T follicular helper cell (primary cell): ENCODE data around the gene PIK3AP1.
"Not testable (repeated sequence)": the region's sequence is repeated elsewhere in the genome, so short reads cannot be mapped to it uniquely, and the experiment has no call there.

Source experiments
- DNase-seq: peaks from one replicate; pipeline ENCODE4 v3.0.0-alpha.2; 2020; ENCODE audit warnings: low read depth

Gene PIK3AP1

DNA sequence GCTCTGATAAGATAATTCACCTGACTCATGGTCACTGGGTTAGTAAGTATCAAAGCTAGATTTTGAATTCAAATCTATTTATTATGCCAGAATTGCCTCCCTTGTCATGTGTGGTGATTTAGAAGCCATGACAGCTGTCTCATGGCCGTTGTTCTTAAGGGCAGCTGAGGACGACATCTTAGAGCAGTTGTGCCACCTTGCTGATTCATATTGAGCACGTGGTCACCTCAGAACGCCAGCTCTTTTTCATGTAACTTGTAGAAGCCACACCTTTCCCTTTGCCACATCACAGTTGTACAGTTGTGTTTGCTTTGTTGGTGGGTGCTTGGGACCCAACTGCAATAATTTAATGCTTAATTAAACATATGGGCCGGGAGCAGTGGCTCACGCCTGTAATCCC is 4.3 kb upstream of the PIK3AP1 start:
- no peak for DNase-seq

DNA sequence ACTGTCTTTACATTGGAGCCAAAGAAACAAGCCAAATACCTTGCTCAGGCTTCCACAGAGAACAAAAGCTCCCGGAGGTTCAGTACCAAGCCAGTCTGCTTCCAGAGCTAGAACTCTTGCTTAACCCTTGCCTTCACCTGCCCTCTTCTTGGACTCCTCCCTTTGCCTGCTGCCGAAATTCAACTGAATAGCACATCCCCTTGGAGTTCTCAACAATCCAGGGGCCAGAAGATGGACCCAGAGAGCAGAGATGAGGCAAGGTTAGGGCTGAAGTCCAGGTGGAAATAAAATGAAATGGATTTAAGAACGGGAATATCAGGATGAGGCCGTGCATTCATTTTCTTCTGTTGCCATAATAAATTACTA is 876 bp upstream of the PIK3AP1 start:
- no peak for DNase-seq

DNA sequence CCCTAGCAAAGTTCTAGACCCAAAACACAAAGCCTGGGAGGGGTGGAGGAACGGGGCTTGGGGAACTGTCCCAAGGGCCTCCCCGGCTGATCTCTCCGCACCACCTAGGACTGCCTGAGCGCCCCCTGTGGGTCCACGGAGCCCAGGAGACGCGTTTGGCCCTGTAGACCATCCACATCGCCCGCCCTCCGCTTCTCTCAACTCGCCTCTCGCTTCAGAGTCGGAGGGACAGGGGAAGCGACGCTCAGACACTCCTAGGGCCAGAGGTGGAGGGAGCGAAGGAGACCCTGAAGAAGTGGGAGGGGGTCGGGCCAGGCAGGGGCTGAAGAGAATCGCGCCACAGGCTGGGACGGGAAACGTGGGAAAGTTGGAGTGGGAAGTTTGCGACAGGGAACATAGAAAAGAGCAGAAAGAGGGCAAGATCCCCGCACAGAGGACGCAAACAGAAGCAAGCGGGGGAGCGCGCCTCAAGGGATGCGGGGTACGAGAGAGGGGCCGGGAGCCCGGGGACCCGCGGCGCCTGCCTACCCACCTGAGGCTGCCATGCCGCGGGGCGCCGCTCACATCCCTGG is 378 bp downstream of the PIK3AP1 start:
- no peak for DNase-seq

- no peak for DNase-seq
Measured at GRCh38 chr10:96719200-96719599, 1.1 kb downstream of the PIK3AP1 start.

DNA sequence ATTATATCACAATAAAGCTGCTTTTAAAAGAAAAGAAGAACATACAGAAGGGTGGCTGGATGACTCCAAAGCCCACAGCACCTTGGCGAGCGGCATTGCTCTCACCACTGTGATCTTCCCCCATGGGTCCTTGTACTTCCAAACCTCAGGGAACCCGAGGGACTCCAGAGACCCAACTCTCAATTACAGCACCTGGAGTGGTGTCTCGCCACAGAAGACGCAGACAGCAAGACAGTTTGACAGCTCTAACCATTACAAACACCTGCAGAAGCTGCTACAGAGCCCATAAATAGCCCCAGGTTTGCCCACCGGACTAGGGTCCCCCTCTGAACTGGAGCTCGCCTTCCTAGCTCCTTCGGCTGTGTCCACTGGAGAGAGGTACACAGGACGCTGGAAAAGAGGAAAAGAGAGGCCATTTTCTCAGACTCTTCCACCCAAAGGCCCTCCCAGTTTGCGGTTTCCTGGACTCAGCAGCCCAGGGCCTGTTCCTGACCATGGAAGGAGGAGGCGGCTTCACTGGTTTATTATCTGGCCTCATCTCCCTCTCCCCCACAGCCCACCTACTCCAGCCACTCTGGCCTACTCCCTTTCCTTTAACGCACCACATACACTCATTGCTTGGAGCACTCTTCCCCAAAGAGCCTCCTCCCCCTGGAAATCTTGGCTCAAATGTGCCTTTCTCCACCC is 1.9 kb downstream of the PIK3AP1 start:
- DNase-seq = no peak

DNA sequence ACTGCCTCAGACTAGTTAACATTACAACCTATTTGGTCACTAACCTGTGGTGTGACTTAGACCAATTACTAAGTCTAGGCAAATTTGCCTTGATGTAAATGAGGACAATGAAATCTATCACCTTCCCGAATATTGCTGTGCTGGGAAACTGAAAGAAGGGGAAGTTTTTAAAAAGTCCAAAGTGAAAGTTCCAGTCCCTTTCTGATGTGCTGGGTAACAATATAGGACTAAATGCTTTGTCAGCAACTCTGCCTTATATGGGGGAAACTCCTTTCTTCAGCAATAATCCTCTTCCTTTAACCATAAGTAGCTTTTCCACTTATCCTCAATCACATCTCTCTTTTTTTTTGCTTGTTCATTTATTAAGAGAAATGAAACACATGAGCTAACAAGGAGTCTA is 3.9 kb downstream of the PIK3AP1 start:
- no peak for DNase-seq

DNA sequence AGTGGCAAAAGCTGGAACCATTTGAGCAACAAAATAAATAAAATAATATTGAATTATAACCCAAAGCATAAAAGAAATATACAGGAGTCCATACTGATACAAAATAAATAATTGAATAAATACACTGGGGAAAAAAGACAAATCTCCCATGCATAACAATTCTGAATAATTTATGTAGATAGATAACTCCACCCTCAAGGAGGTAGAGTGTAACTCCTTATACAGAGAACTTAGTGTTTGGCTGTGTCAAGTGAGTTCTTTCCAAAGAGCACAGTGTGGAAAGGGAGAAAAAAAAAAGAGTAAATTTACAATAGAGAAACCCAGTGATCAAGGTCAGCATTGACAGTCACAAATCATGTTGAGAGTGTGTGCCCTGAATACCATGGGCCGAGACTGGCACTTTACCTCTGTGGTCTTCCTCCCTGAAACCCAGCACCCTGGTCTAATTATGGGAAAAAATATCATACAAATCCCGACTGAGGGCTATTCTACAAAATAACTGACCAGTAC is 5.5 kb downstream of the PIK3AP1 start:
- DNase-seq = no peak

DNA sequence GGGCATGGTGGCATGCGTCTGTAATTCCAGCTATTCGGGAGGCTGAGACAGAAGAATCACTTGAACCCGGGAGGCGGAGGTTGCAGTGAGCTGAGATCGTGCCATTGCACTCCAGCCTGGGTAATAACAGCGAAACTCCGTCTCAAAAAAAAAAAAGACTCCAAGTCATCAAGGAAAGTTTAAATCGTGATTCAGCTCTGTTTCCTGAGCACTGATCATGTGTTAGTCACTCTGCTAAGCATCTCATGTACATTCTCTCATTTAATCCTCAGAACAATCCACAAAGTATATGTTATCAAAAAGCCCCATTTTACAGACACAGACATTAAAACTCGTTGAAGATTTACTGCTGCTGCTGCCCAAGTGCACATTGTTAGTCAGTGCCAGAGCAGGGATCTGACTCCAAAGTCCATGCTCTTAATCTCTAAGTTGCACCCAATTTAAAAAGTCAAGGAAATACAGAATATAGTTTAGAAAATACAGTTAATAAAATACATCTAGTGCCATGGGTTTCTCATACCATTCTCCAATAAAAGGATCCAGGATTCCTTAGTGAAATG is 6.2 kb downstream of the PIK3AP1 start:
- DNase-seq = no peak

DNA sequence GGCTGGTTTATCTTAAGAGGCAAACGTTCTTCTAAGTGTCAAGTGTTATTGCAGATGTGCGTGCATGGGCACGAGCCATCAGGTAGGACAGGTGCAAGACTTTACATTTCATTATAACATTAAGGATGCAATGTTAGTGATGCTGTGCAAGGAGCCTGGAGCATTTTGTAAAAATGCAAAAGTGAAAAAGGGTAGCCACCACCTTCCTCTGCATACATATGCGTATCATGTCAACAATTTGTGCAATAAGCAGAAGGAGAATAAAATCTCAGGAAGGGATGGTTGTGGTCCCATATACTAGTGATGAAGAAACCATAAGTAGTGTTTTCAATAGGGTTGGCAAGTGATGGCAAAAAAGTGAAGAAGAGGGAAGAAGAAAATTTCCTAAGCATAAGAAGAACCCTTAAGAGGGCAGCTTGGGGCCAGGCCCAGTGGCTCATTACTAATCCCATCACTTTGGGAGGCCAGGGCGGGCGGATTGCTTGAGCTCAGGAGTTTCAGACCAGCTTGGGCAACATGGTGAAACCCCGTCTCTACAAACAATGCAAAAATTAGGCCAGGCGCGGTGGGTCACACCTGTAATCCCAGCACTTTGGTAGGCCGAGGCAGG is 7.5 kb downstream of the PIK3AP1 start:
- no peak for DNase-seq

DNA sequence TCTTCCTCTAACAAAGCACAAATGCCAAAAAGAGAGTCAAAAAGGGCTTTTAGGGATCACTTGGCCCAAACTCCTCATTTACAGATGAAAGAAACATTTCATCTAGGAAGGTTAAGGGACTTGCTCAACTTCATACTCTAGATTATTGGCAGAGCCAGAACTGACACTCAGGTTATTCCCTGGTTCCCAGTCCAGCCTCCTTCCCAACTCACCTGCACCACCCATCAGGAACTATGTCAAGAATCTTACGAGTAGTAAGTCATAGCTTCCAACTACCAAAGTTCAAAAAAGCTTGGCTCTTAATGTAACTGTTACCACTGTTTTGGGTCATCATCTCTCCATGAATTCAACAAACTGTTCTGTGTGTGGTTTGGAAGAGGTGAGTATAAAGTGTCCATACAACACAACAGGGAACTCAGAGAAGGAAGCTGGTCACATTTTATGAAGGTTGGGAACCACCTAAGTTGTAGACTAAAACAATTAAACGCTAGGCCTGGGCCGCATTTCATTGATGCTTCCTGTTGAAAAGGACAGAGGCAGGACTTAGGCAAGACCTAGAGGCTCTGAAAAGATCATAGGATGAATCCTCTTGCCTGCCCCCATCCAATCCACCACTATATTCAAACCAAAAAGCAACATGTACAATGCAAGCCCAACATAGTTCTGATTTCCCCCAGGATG is 9.1 kb downstream of the PIK3AP1 start:
- DNase-seq = no peak

DNA sequence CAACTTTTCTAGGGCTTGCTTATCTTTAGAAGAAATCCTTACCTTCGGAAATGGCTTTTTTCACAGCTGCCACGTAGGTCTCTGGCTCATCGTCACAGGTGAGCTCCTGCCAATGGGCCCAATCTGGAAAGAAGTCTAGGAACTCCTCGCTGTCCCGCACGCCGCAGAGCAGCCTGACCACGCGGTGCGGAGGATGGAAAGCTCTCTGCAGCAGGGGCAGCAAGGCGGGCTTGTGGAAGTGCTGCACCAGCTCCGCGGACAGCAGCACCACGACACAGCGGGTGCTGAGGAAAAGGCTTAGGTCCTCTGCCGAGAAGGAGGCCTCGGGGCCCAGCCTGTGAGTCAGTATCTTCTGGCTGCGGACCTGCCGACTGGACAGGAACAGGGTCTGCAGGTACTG is 10.8 kb downstream of the PIK3AP1 start:
- DNase-seq = no peak

- no peak for DNase-seq
Measured at GRCh38 chr10:96708996-96709395, 11.3 kb downstream of the PIK3AP1 start.

DNA sequence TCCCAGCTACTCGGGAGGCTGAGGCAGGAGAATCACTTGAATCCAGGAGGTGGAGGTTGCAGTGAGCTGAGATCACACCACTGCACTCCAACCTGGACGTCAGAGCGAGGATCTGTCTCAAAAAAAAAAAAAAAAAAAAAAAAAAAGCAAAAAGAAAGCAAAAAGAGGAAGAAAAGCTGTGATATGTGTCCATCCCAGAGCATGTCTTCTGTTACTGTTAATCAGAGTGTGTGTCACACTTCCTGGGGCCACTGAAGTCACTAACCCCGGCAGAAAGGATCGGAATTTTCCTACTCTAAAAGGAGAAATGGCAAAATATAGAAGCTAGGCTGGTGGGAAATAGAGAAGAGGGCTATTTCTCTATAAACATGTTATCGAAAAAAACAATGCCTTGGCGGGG is 11.9 kb downstream of the PIK3AP1 start:
- no peak for DNase-seq

DNA sequence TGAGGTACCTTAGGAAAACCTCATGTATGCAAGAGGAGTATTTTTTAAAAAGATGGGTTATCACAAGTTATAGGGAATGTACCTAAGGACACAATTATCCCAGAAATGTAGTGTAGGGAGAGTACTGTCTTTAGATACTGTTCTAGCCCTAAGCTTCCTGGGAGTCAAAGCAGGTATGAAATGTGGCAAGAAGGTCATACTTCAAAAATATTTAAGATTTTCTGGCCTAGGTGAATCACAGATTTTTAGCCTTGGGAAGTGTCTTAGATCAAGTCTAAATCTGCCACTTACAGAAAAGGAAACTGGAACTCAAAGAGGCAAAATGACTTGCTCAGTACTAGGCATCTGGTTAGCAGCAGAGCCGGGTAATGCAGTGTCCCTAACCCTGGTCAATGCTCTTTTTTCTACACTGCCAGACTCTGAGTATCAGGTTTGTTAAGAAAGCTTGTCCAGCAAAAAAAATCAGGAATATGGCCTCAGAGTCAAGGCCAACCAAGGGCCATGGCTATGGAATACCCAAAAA is 13.9 kb downstream of the PIK3AP1 start:
- no peak for DNase-seq

DNA sequence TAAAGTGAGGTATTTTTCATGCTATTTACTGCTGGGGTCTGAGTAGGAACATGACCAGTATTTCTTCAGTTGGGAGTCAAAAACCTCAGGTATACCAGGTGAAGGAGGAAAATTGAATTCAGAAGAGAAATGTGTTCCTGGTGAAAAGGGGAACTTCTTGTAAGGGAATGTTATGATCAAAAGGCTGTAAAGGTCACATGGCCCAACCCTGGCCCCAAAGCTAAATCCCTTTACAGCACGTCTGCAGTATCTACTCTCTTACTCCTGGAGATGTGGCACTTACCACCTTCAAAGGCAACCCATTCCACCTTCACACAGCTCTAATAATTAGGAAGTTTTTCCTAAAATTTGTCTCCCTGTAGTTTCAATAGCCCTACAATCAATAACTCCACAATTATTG is 15.2 kb downstream of the PIK3AP1 start:
- no peak for DNase-seq

DNA sequence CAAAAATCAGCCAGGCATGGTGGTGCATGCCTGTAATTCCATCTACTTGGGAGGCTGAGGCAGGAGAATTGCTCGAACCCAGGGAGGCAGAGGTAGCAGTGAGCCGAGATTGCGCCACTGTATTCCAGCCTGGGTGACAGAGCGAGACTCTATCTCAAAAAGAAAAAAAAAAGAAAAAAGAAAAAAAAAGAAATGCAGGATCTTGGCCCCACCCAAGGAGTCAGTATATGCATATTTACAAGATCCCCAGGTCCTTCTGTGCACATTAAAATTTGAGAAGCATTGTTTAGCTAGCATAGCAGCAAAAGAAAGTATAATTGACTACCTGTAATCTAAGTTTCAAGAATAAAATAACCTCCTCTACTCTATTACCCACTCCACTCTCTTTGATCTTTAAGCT is 15.8 kb downstream of the PIK3AP1 start:
- no peak for DNase-seq

DNA sequence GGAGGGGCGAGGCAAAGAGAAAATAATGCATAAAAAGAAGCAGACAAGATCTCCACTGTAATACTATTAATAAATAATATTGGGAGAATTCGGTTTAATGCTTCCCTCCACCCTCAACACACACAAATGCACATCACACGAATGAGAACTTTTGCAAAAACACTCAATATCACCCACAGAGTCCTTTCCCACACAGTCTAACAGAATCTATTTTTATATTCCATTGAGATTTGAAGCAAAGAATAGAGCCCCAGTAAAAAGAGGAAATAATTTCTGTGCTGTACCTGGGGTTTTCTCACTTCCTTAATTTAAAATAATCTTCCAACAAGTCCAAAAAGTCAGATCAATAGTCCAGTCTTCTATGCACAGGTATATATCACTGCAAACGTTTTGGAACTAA is 17.0 kb downstream of the PIK3AP1 start:
- no peak for DNase-seq

DNA sequence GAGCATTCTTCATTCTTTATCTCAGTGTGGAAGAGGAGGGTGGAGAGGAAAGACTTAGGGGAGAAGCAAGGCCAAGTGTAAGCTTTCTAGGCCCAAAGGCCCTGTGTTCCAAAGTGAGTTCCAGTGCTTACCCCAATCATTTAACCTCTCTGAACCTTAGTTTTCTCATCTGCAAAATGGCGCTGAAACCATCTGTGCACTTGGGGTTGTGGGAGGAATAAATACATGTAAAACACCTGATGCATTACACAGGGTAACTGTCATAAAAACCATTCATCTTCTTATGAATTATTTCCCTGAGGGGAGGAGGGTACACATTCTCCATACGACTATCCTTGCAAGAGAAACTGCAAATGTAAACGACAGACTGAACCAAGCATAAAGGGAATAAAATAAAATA is 19.0 kb downstream of the PIK3AP1 start:
- no peak for DNase-seq

- DNase-seq = no peak
Measured at GRCh38 chr10:96700374-96701099, 19.8 kb downstream of the PIK3AP1 start.

DNA sequence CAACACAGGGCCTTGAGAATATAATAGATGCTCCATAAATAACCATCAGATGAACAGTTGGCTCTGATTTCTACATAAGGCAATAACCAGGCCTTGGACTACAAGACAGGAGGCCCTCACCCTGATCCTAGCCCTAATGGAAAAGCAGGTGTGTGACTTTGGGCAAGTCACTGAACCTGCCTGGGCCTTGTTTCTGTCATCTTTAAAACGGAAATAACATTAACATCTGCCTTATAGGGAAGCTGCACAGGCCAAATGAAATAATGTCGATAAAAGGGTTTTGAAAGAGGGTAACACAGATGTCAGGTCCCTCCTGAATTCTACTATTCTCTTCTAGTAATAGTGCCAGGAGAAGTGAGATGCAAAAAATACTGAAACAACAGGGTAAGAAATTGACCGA is 20.7 kb downstream of the PIK3AP1 start:
- DNase-seq = no peak

DNA sequence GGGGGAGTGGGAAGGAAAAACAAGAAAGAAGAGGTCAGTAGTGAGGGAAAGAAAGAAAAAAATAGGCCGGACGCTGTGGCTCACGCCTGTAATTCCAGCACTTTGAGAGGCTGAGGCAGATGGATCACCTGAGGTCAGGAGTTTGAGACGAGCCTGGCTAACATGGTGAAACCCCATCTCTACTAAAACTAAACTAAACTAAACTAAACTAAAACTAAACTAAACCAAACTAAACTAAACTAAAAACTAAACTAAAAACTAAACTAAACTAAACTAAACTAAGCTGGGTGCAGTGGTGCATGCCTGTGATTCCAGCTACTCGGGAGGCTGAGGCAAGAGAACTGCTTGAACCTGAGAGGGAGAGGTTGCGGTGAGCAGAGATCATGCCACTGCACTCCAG is 22.0 kb downstream of the PIK3AP1 start:
- DNase-seq = not testable (repeated sequence)

DNA sequence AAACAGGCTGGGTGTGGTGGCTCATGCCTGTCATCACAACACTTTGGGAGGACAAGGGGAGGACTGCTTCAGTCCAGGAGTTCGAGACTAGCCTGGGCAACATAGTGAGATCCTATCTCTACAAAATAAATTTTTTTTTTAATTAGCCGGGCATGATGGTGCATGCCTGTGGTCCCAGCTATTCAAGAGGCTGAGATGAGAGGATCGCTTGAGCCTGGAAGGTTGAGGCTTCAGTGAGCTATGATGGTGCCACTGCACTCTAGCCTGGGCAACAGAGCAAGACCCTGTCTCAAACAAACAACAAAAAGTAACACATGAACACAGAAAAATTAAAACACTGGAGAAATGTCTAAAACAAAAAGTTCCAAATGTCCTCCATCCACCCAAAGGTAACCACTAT is 22.9 kb downstream of the PIK3AP1 start:
- DNase-seq = no peak
